ENCODE results near the gene LYSET.
"Not testable (repeated sequence)": the region's sequence is repeated elsewhere in the genome, so short reads cannot be mapped to it uniquely, and the experiment has no call there.

LYSET gene

GRCh38 chr14:93230539-93230938 is 45.4 kb downstream of the LYSET start:
- no peak for DNase-seq

- DNase-seq: no peak
Measured at GRCh38 chr14:93231129-93231979, 46.2 kb downstream of the LYSET start.

- DNase-seq: no peak
Measured at GRCh38 chr14:93232159-93232558, 47.0 kb downstream of the LYSET start.

GRCh38 chr14:93233078-93233477 is 48.0 kb downstream of the LYSET start:
- not testable (repeated sequence) for DNase-seq

- peak; percentile 75 for DNase-seq
Measured at GRCh38 chr14:93234798-93235197, 49.7 kb downstream of the LYSET start.

All from islet precursor cell (in vitro differentiated cells).